Muscle layer of colon (tissue), 2 donors: ENCODE data around the gene KSR2.
"Not testable (repeated sequence)": the region's sequence is repeated elsewhere in the genome, so short reads cannot be mapped to it uniquely, and the experiment has no call there.

Experiments
- H3K27ac ChIP-seq: one replicate; pipeline ENCODE4 v1.7.0; 2013; ENCODE audit warnings: low read depth, mild to moderate bottlenecking, low read length, moderate library complexity
- H3K27me3 ChIP-seq, 2 donors: one replicate each; pipeline ENCODE4 v1.7.0; 2013; ENCODE audit warnings: low read length in 2 of 2, mild to moderate bottlenecking in 2 of 2; ENCODE audit not compliant: insufficient read depth in 2 of 2, control insufficient read depth in 1 of 2
- H3K36me3 ChIP-seq: one replicate; pipeline ENCODE4 v1.7.0; 2013; ENCODE audit warnings: mild to moderate bottlenecking, low read length; ENCODE audit not compliant: insufficient read depth
- H3K4me1 ChIP-seq: one replicate; pipeline ENCODE4 v1.7.0; 2013; ENCODE audit warnings: mild to moderate bottlenecking, low read length; ENCODE audit not compliant: insufficient read depth
- H3K4me3 ChIP-seq, 2 donors: one replicate each; pipeline ENCODE4 v1.7.0; 2013; ENCODE audit warnings: low read length in 2 of 2, low read depth in 1 of 2, mild to moderate bottlenecking in 1 of 2, moderate library complexity in 1 of 2
- H3K9ac ChIP-seq: one replicate; pipeline ENCODE4 v1.7.0; 2013; ENCODE audit warnings: low read length
- H3K9me3 ChIP-seq: one replicate; pipeline ENCODE4 v1.7.0; 2013; ENCODE audit warnings: mild to moderate bottlenecking, low read length
- donor health status: abdominal sarcoma.
- donor health status: Adenocarcinoma of cecum.

KSR2 gene

GRCh38 chr12:117907108-117907689 lies 61.6 kb downstream of the KSR2 start:
- Histone ChIP-seq H3K9me3 (no peaks in the 10 kb centered on the region), H3K27me3 (no peaks in the 10 kb centered on the region), H3K4me1 (no peaks in the 10 kb centered on the region), H3K9ac (no peak overlapping the region), H3K36me3 (no peaks in the 10 kb centered on the region), H3K4me3 (no peak overlapping the region), H3K27ac (no peak overlapping the region)

- Histone ChIP-seq H3K4me1 (no peaks in the 10 kb centered on the region), H3K27me3 (no peaks in the 10 kb centered on the region), H3K27ac (no peak overlapping the region), H3K36me3 (no peaks in the 10 kb centered on the region), H3K9me3 (no peaks in the 10 kb centered on the region), H3K4me3 (no peak overlapping the region), H3K9ac (no peak overlapping the region)
Observed at GRCh38 chr12:117904051-117904450, 64.7 kb downstream of the KSR2 start.

- Histone ChIP-seq H3K36me3 (no peaks in the 10 kb centered on the region), H3K4me1 (no peaks in the 10 kb centered on the region), H3K9ac (no peak overlapping the region), H3K27me3 (no peaks in the 10 kb centered on the region), H3K27ac (no peak overlapping the region), H3K9me3 (no peaks in the 10 kb centered on the region), H3K4me3 (no peak overlapping the region)
Observed at GRCh38 chr12:117903110-117903840, 65.5 kb downstream of the KSR2 start.

- Histone ChIP-seq H3K9me3 (no peaks in the 10 kb centered on the region), H3K9ac (no peak overlapping the region), H3K4me1 (no peaks in the 10 kb centered on the region), H3K4me3 (no peak overlapping the region), H3K36me3 (no peaks in the 10 kb centered on the region), H3K27ac (no peak overlapping the region), H3K27me3 (no peaks in the 10 kb centered on the region)
Observed at GRCh38 chr12:117901631-117902030, 67.2 kb downstream of the KSR2 start.

- no peak overlapping the region for H3K4me3 ChIP-seq
- no peak overlapping the region for H3K9ac ChIP-seq
- H3K27me3 ChIP-seq, result no peaks in the 10 kb centered on the region
- H3K36me3 ChIP-seq, result no peaks in the 10 kb centered on the region
- H3K4me1 ChIP-seq, result no peaks in the 10 kb centered on the region
- H3K27ac ChIP-seq, result no peak overlapping the region
- H3K9me3 ChIP-seq, result no peaks in the 10 kb centered on the region
Observed at GRCh38 chr12:117900561-117900960, 68.2 kb downstream of the KSR2 start.

- Histone ChIP-seq H3K9me3 (no peaks in the 10 kb centered on the region), H3K27ac (no peak overlapping the region), H3K4me3 (no peak overlapping the region), H3K9ac (no peak overlapping the region), H3K36me3 (no peaks in the 10 kb centered on the region), H3K4me1 (no peaks in the 10 kb centered on the region), H3K27me3 (no peaks in the 10 kb centered on the region)
Observed at GRCh38 chr12:117897372-117898161, 71.2 kb downstream of the KSR2 start.

GRCh38 chr12:117896009-117896408 lies 72.8 kb downstream of the KSR2 start:
- H3K9me3 ChIP-seq, result no peaks in the 10 kb centered on the region
- H3K4me3 ChIP-seq, result no peak overlapping the region
- H3K9ac ChIP-seq, result no peak overlapping the region
- H3K4me1 ChIP-seq, result no peaks in the 10 kb centered on the region
- no peaks in the 10 kb centered on the region for H3K36me3 ChIP-seq
- H3K27ac ChIP-seq, result no peak overlapping the region
- no peaks in the 10 kb centered on the region for H3K27me3 ChIP-seq

- H3K27ac ChIP-seq, result no peak overlapping the region
- H3K4me3 ChIP-seq, result no peak overlapping the region
- no peaks in the 10 kb centered on the region for H3K27me3 ChIP-seq
- no peaks in the 10 kb centered on the region for H3K9me3 ChIP-seq
- H3K36me3 ChIP-seq, result no peaks in the 10 kb centered on the region
- H3K9ac ChIP-seq, result no peak overlapping the region
- no peaks in the 10 kb centered on the region for H3K4me1 ChIP-seq
Observed at GRCh38 chr12:117892441-117892840, 76.3 kb downstream of the KSR2 start.

- not testable (repeated sequence) for H3K4me3 ChIP-seq, H3K36me3 ChIP-seq, H3K27ac ChIP-seq, H3K4me1 ChIP-seq, H3K9me3 ChIP-seq, H3K27me3 ChIP-seq, H3K9ac ChIP-seq
Observed at GRCh38 chr12:117891265-117891664, 77.5 kb downstream of the KSR2 start.

GRCh38 chr12:117890644-117891043 lies 78.1 kb downstream of the KSR2 start:
- Histone ChIP-seq H3K9ac (no peak overlapping the region), H3K4me1 (no peaks in the 10 kb centered on the region), H3K9me3 (no peaks in the 10 kb centered on the region), H3K36me3 (no peaks in the 10 kb centered on the region), H3K27me3 (no peaks in the 10 kb centered on the region), H3K27ac (no peak overlapping the region), H3K4me3 (no peak overlapping the region)

- Histone ChIP-seq H3K36me3 (no peaks in the 10 kb centered on the region), H3K9ac (no peak overlapping the region), H3K4me3 (no peak overlapping the region), H3K27ac (no peak overlapping the region), H3K9me3 (no peaks in the 10 kb centered on the region), H3K4me1 (no peaks in the 10 kb centered on the region), H3K27me3 (no peaks in the 10 kb centered on the region)
Observed at GRCh38 chr12:117890137-117890536, 78.7 kb downstream of the KSR2 start.
